Keratinocyte (primary cell): Measurements from ENCODE around the gene GPC1. TPM values are rescaled to one million over a fixed set of nuclear protein-coding genes. Genes with fewer than 3 reads are reported as not detected.

Experiments used
- DNase-seq: peaks from one replicate; pipeline ENCODE4 v3.0.0-alpha.2; 2011; ENCODE audit warnings: low read depth, missing footprints, low spot score
- FAIRE-seq: peaks from 2 replicates; lab custom pipeline; 2011; peaks lifted over from hg19 to GRCh38; lab: Jason Lieb, UNC
- H2AFZ ChIP-seq: 2 replicates; pipeline ENCODE4 v1.6.0; 2012; ENCODE audit warnings: low read length, control low read depth, inconsistent platforms; ENCODE audit not compliant: control insufficient read depth
- H3K27ac ChIP-seq: 2 replicates; pipeline ENCODE4 v1.5.1; 2011; ENCODE audit warnings: low read length; ENCODE audit not compliant: control insufficient read depth, insufficient read depth
- H3K27me3 ChIP-seq: 3 replicates; pipeline ENCODE4 v1.6.0; 2011; ENCODE audit warnings: low read length; ENCODE audit not compliant: control insufficient read depth, insufficient read depth; ENCODE audit errors: extremely low read depth
- H3K36me3 ChIP-seq, 2 experiments: 2 replicates in 1 of 2; 3 replicates in 1 of 2; pipeline ENCODE4 v1.5.1; 2011; ENCODE audit warnings: low read length in 2 of 2, mild to moderate bottlenecking in 1 of 2; ENCODE audit not compliant: control insufficient read depth in 2 of 2, insufficient read depth in 2 of 2; ENCODE audit errors: extremely low read depth in 1 of 2
- H3K4me1 ChIP-seq: 3 replicates; pipeline ENCODE4 v1.5.1; 2011; ENCODE audit warnings: low read length; ENCODE audit not compliant: control insufficient read depth, insufficient read depth; ENCODE audit errors: extremely low read depth
- H3K4me2 ChIP-seq: 3 replicates; pipeline ENCODE4 v1.6.0; 2011; ENCODE audit warnings: low read depth, low read length; ENCODE audit not compliant: control insufficient read depth, insufficient read depth; ENCODE audit errors: extremely low read depth
- H3K4me3 ChIP-seq, 3 experiments: fragments of 200-600 bp in 1 of 3; sonication (generic) in 1 of 3; 2 replicates in 2 of 3; 3 replicates in 1 of 3; pipeline ENCODE4 v1.5.1; 2011 to 2016; ENCODE audit warnings: low read length in 3 of 3, mild to moderate bottlenecking in 3 of 3, control low read depth in 2 of 3, inconsistent platforms in 1 of 3, low read depth in 1 of 3, mixed read lengths in 1 of 3, mixed run types in 1 of 3, moderate library complexity in 1 of 3; ENCODE audit not compliant: control insufficient read depth in 2 of 3, insufficient read depth in 2 of 3; ENCODE audit errors: extremely low read depth in 1 of 3
- H3K79me2 ChIP-seq: 2 replicates; pipeline ENCODE4 v1.6.0; 2012; ENCODE audit warnings: low read length; ENCODE audit not compliant: control insufficient read depth, insufficient read depth
- H3K9ac ChIP-seq: 3 replicates; pipeline ENCODE4 v1.6.0; 2011; ENCODE audit warnings: low read length; ENCODE audit not compliant: control insufficient read depth, insufficient read depth; ENCODE audit errors: extremely low read depth
- H3K9me1 ChIP-seq: 3 replicates; pipeline ENCODE4 v1.6.0; 2011; ENCODE audit warnings: low read length; ENCODE audit not compliant: control insufficient read depth, insufficient read depth; ENCODE audit errors: extremely low read depth
- H3K9me3 ChIP-seq: 2 replicates; pipeline ENCODE4 v1.5.1; 2012; ENCODE audit warnings: low read depth, low read length; ENCODE audit not compliant: control insufficient read depth
- H4K20me1 ChIP-seq: 3 replicates; pipeline ENCODE4 v1.6.0; 2011; ENCODE audit warnings: low read length; ENCODE audit not compliant: control insufficient read depth, insufficient read depth; ENCODE audit errors: extremely low read depth
- CTCF ChIP-seq, 3 experiments: IDR thresholded peaks in 1 of 3; conservative IDR thresholded peaks in 1 of 3; optimal IDR thresholded peaks in 1 of 3; 2 replicates in 2 of 3; 3 replicates in 1 of 3; pipeline versions ENCODE3 to v1.5.1; 2011; ENCODE audit warnings: low read length in 3 of 3, mild to moderate bottlenecking in 3 of 3, moderate library complexity in 2 of 3, control low read depth in 1 of 3, inconsistent platforms in 1 of 3; ENCODE audit not compliant: insufficient read depth in 2 of 3; ENCODE audit errors: extremely low read depth in 1 of 3
- EZH2 ChIP-seq: IDR thresholded peaks from one replicate; pipeline ENCODE4 v1.6.1; 2012; ENCODE audit warnings: inconsistent platforms, mild to moderate bottlenecking, low read length, moderate library complexity
- dilution Hi-C: fragments of 300-500 bp; cut with MboI; formaldehyde crosslinking; loops from one replicate; pipeline ENCODE4 v1.7.0; 2020; ENCODE audit warnings: low sequenced_read_pairs; ENCODE audit not compliant: extremely low pct_ligation_motif_present
- polyA plus RNA-seq, 5 experiments: library from polyadenylated mRNA; depleted of rRNA in 3 of 5; stranded (reverse) in 3 of 5; stranded (forward) in 1 of 5; unstranded in 1 of 5; fragments of >200 nt; gene quantifications; 1 replicate in 1 of 5; 2 replicates in 3 of 5; 3 replicates in 1 of 5; pipeline versions ENCODE4 v1.2.1 to v1.2.3, GENCODE V29; 2011 to 2012; ENCODE audit warnings: missing spikeins in 2 of 5, low read depth in 1 of 5, low replicate concordance in 1 of 5

GPC1 gene
- polyA plus RNA-seq, 1 donor (not counting 4 experiments of a cell fraction or from before 2014, with no cell fraction given): 46.6 TPM

GRCh38 chr2:240462073-240462706 is 26.7 kb downstream of the GPC1 start:
- Histone ChIP-seq H2AFZ (no peak overlapping the region), H3K9ac (no peak overlapping the region), H3K4me3 (no peak overlapping the region), H3K36me3 (peaks cover 19 to 29% of the 10 kb centered on the region in 2 experiments), H3K27ac (no peak overlapping the region), H3K4me2 (no peak overlapping the region), H4K20me1 (peaks cover 16% of the 10 kb centered on the region), H3K27me3 (no peaks in the 10 kb centered on the region), H3K4me1 (peaks cover 4% of the 10 kb centered on the region), H3K9me1 (peaks cover 2% of the 10 kb centered on the region), H3K79me2 (peaks cover 3% of the 10 kb centered on the region), H3K9me3 (no peaks in the 10 kb centered on the region)
- TF ChIP-seq EZH2: no peak
- no peak for TF ChIP-seq CTCF (optimal IDR thresholded peaks at IDR 0.05 in 1 of 3, IDR thresholded peaks at IDR 0.05 in 1 of 3, conservative IDR thresholded peaks at IDR 0.05 in 1 of 3; ENCODE audit: extremely low read depth in 1 of 3, insufficient read depth in 2 of 3, low read length in 3 of 3)
- dilution Hi-C loops: no loop called here
- FAIRE-seq: no peak
- no peak for DNase-seq

- no peak for DNase-seq
Observed at GRCh38 chr2:240462707-240463273, 27.3 kb downstream of the GPC1 start.

More at GRCh38 chr2:240462707-240463273, 27.3 kb downstream of the GPC1 start:
- Histone ChIP-seq H4K20me1 (peaks cover 13% of the 10 kb centered on the region), H3K4me1 (no peaks in the 10 kb centered on the region), H3K36me3 (peaks cover 19 to 29% of the 10 kb centered on the region in 2 experiments), H3K4me2 (no peak overlapping the region), H3K27me3 (no peaks in the 10 kb centered on the region), H3K9ac (no peak overlapping the region), H3K9me1 (peaks cover 2% of the 10 kb centered on the region), H3K27ac (no peak overlapping the region), H3K4me3 (no peak overlapping the region), H3K9me3 (no peaks in the 10 kb centered on the region), H2AFZ (no peak overlapping the region), H3K79me2 (no peaks in the 10 kb centered on the region)
- FAIRE-seq: no peak
- dilution Hi-C loops: no loop called here
- TF ChIP-seq EZH2: no peak
